Hematopoietic multipotent progenitor cell treated with erythropoietin and hydrocortisone succinate and interleukin-3 and kit ligand, for 4 days (in vitro differentiated cells): Measurements from ENCODE around the gene KL.

Source experiments
- DNase-seq: peaks from one replicate; pipeline ENCODE4 v3.0.0-alpha.2; 2015

KL gene

GRCh38 chr13:33016414-33017322, at the start of gene KL:
KL (plus strand) TSS chr13:33016423; CDS start chr13:33016441, 18 bp downstream.
- DNase-seq: peak; percentile 44

GRCh38 chr13:32967584-32968182, 48.5 kb upstream of the KL start:
- no peak for DNase-seq

GRCh38 chr13:32968316-32968715, 47.9 kb upstream of the KL start:
- no peak for DNase-seq

GRCh38 chr13:32968793-32969192, 47.4 kb upstream of the KL start:
- DNase-seq: no peak

GRCh38 chr13:32969516-32969941, 46.7 kb upstream of the KL start:
- no peak for DNase-seq

DNA sequence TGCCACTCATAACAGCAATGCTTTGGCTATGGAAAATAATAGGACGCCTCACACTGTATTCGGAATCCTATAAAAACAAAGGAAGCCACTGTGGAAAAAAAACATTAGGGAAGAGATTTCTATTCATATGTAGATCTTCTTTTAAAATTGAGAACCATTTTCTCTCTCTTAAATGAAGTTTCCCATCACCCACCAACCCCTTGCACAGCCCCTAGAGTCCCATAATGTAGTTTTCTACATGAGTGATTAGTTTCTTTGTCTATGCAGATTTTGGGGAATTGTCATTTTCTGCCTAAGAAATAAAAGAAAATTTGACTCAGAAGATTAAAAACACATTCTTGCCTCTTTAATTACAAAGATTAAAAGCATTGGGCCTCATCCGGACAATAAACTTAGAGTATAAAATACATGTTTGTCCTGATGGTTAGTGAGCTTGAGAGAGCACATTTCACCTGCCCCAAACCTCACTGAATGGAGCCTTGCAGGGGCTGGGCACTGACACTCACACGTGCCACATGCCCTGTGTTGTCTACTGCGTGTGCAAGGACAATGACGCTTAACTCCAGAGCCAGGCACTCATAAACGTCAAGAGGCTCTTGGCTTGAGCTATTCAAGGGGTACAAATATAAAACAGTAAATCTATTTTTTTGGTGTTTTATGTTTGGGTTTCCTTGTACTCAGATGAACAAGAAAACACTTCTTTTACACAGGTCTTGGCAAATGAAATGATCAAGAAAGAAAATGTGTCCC, 40.0 kb upstream of the KL start:
- DNase-seq: no peak

DNA sequence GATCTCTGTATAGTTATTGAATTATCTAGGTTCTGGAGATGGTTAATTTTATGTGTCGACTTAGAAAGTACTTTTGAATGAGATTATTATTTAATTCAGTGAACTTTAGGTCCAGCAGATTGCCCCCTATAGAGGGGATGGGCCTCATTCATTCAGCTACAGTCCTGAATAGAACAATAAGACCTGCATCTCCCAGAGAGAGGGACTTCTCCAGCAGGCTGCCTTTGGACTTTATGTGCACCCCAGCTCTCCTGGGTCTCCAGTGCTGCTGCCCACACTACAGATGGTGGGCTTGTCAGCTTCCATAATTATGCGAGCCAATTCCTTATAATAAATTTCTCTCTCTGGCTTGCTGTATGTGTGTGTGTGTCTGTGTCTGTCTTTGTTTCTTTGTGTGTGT, 39.3 kb upstream of the KL start:
- no peak for DNase-seq

- DNase-seq: no peak
These were observed 38.9 kb upstream of the KL start for GRCh38 chr13:32977321-32977720.

- no peak for DNase-seq
These were observed 37.9 kb upstream of the KL start for GRCh38 chr13:32978278-32978677.

DNA sequence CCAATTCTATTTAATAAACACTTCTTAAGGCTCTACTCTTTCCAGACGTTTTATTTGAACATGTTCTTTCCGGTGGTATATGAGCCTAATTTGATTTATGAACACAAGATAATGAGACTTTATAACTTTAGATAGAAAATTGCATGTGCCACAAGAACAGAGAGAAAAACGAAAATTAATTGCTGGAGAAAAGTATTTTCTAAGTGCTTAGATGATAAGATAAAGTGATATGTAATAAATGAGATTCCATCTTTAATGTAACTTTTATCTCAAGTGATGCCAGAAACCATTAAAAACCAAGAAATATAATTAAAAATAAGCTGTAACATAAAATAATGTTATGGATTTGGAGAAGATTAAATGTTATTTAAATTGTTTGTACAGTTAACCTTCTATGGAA, 33.2 kb upstream of the KL start:
- DNase-seq: no peak

- DNase-seq: no peak
These were observed 31.2 kb upstream of the KL start for GRCh38 chr13:32984857-32985626.

- DNase-seq: peak; percentile 20
These were observed 29.7 kb upstream of the KL start for GRCh38 chr13:32986552-32986951.

DNA sequence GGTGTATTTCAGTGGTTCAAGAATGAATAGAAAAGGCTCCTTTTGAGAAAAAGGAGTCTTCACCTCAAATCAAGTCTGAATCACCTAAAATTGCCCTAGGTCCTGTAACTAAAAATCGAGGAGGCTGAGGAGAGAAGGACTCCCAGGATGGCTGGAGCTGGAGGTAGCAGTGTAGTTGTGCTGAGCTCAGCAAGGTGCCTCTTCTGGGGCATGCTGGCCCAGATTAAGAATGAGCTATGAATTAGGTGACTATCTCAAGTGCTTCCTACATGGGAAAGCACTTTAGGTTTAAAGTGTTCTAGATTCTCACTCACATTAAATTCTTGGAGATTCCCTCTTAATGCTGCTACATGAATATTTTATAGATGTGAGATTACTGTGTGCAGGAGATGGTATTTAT, 28.8 kb upstream of the KL start:
- no peak for DNase-seq

GRCh38 chr13:32988608-32989289, 27.5 kb upstream of the KL start:
- peak; percentile 65 for DNase-seq

- no peak for DNase-seq
These were observed 26.9 kb upstream of the KL start for GRCh38 chr13:32989290-32989667.

- DNase-seq: no peak
These were observed 26.3 kb upstream of the KL start for GRCh38 chr13:32989942-32990341.

GRCh38 chr13:32993145-32993544, 23.1 kb upstream of the KL start:
- DNase-seq: no peak

- no peak for DNase-seq
These were observed 18.8 kb upstream of the KL start for GRCh38 chr13:32997399-32997798.

- no peak for DNase-seq
These were observed 17.3 kb upstream of the KL start for GRCh38 chr13:32998966-32999365.

GRCh38 chr13:33000365-33000764, 15.9 kb upstream of the KL start:
- DNase-seq: no peak

DNA sequence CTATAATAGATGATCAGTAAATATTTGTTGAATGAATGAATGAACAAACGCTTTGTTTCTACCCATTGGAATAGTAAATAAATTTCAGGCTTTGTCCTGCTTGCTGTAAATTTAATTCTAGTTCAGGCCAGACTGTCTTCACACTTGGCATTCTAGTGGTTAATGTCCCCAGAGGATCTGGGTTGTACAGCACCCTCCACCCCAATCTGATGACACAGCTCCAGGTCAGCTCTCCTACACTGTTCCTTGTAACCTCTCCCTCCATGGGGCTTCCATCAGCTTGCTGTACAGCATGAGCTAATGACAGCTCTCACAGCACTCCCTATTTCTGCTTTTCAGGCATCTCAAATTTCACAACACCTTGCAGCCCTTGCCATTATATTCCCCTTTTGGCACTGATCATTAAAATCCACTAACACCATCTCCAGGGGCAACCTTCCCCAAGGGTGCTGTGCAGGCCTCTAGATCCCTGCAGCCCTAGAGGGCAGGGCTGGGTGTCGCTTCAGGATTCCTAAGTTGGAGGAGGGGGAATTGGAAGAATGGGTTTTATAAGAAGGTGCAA, 12.7 kb upstream of the KL start:
- DNase-seq: peak; percentile 10

- DNase-seq: peak; percentile 37
These were observed 11.7 kb upstream of the KL start for GRCh38 chr13:33004511-33004910.
